Measurements from ENCODE around the gene PTPRN2. TPM values are rescaled to one million over a fixed set of nuclear protein-coding genes. Genes with fewer than 3 reads are reported as not detected.

The PTPRN2 gene
- total and polyA plus RNA-seq, 2 of the 13 experiments (the other 11 are each of a cell fraction or from before 2014, with no cell fraction given), result 2.5 to 24.2 TPM

GRCh38 chr7:157568106-157568769 lies 1019.4 kb downstream of the PTPRN2 start (continued):
- TF ChIP-seq HMGXB4 (CRISPR knock-in tag; IDR thresholded peaks at IDR 0.05; ENCODE audit: borderline replicate concordance in 1 of 2, low read depth in 1 of 2) (no peak), ZNF234 (CRISPR knock-in tag; conservative IDR thresholded peaks at IDR 0.05) (no peak), BCL3 (CRISPR knock-in tag; IDR thresholded peaks at IDR 0.05) (no peak), JDP2 (CRISPR knock-in tag; IDR thresholded peaks at IDR 0.05; ENCODE audit: borderline replicate concordance) (no peak), FOXP1 (IDR thresholded peaks at IDR 0.05) (no peak), FOXP1 (CRISPR knock-in tag; IDR thresholded peaks at IDR 0.05) (no peak), SRSF9 (IDR thresholded peaks at IDR 0.05; ENCODE audit: borderline replicate concordance, insufficient read depth, low read depth, low read length, poor library complexity, severe bottlenecking) (no peak), ARNT (IDR thresholded peaks at IDR 0.05) (no peak), CENPX (CRISPR knock-in tag; IDR thresholded peaks at IDR 0.05) (no peak), ZNF883 (CRISPR knock-in tag; IDR thresholded peaks at IDR 0.05; ENCODE audit: not compliant biosample characterization) (peak; percentile 54), KAT8 (CRISPR knock-in tag; IDR thresholded peaks at IDR 0.05) (no peak), AGO1 (IDR thresholded peaks at IDR 0.05; ENCODE audit: low read depth, low read length, poor library complexity, severe bottlenecking) (peak; percentile 16), MYPOP (CRISPR knock-in tag; IDR thresholded peaks at IDR 0.05) (no peak), EED (CRISPR knock-in tag; IDR thresholded peaks at IDR 0.05) (no peak), KDM5B (CRISPR knock-in tag; IDR thresholded peaks at IDR 0.05; ENCODE audit: borderline replicate concordance) (0 out of 2 replicates have a peak, but pooled peaks have one; percentile 44), ZNF207 (IDR thresholded peaks at IDR 0.05; ENCODE audit: borderline replicate concordance) (no peak), ZNF558 (CRISPR knock-in tag; IDR thresholded peaks at IDR 0.05; ENCODE audit: borderline replicate concordance) (no peak), ZSCAN25 (CRISPR knock-in tag; IDR thresholded peaks at IDR 0.05) (no peak), ZC3H4 (CRISPR knock-in tag; IDR thresholded peaks at IDR 0.05; ENCODE audit: borderline replicate concordance) (no peak), ZNF580 (CRISPR knock-in tag; IDR thresholded peaks at IDR 0.05; ENCODE audit: borderline replicate concordance, low read depth) (no peak), PLSCR1 (CRISPR knock-in tag; IDR thresholded peaks at IDR 0.05; ENCODE audit: borderline replicate concordance) (no peak), ZKSCAN1 (IDR thresholded peaks at IDR 0.05; ENCODE audit: low read length) (peak; percentile 20; the same call in 1 of the 2 replicates), ZNF7 (CRISPR knock-in tag; IDR thresholded peaks at IDR 0.05) (no peak), RFX1 (IDR thresholded peaks at IDR 0.05) (no peak), ZNF296 (CRISPR knock-in tag; conservative IDR thresholded peaks at IDR 0.05) (no peak), TEF (CRISPR knock-in tag; IDR thresholded peaks at IDR 0.05) (no peak)
